HepG2 (cell line): Measurements from ENCODE around the gene B3GNT8. TPM values are rescaled to one million over a fixed set of nuclear protein-coding genes. Genes with fewer than 3 reads are reported as not detected.

ENCODE experiments used
- ASH2L ChIP-seq: fragments of 300-600, 200-600 bp; sonication (generic); IDR thresholded peaks from 2 replicates; pipeline ENCODE4 v1.7.0; 2017; ENCODE audit warnings: low read depth, mild to moderate bottlenecking, moderate library complexity, mixed read lengths, low read length; ENCODE audit not compliant: insufficient read length
- ATRX ChIP-seq: sonication (generic); formaldehyde crosslinking; IDR thresholded peaks from 2 replicates; pipeline ENCODE4 v1.4.0; 2020; ENCODE audit warnings: missing genetic modification reagents, borderline replicate concordance
- BATF2 ChIP-seq: sonication (generic); formaldehyde crosslinking; IDR thresholded peaks from 2 replicates; pipeline ENCODE4 v1.8.0; 2022; ENCODE audit warnings: mild to moderate bottlenecking, missing genetic modification reagents, moderate library complexity
- ELF4 ChIP-seq: sonication (generic); formaldehyde crosslinking; IDR thresholded peaks from 2 replicates; pipeline ENCODE4 v1.5.0; 2020; ENCODE audit warnings: missing genetic modification reagents, mild to moderate bottlenecking, moderate library complexity, borderline replicate concordance
- ELK4 ChIP-seq: sonication (generic); formaldehyde crosslinking; IDR thresholded peaks from 2 replicates; pipeline ENCODE4 v1.9.0; 2021; ENCODE audit warnings: missing genetic modification reagents, borderline replicate concordance
- HMG20B ChIP-seq: conservative IDR thresholded peaks from 2 replicates; pipeline ENCODE4 v1.6.1; 2016; ENCODE audit warnings: missing genetic modification reagents, missing compliant biosample characterization
- HNRNPH1 ChIP-seq: fragments of 200-400 bp; formaldehyde crosslinking; optimal IDR thresholded peaks from 2 replicates; pipeline ENCODE3; 2017; ENCODE audit warnings: mild to moderate bottlenecking, low read depth, low read length
- HNRNPL ChIP-seq: fragments of 200-400 bp; formaldehyde crosslinking; IDR thresholded peaks from 2 replicates; pipeline ENCODE4 v1.6.1; 2017; ENCODE audit warnings: mild to moderate bottlenecking, low read depth, low read length
- KDM5A ChIP-seq: fragments of 200-600 bp; sonication (generic); IDR thresholded peaks from 2 replicates; pipeline ENCODE4 v1.7.0; 2018; ENCODE audit warnings: antibody characterized with exemption, mild to moderate bottlenecking, low read length, borderline replicate concordance
- MEIS1 ChIP-seq: sonication (generic); formaldehyde crosslinking; IDR thresholded peaks from 2 replicates; pipeline ENCODE4 v1.9.0; 2021; ENCODE audit warnings: mild to moderate bottlenecking, missing genetic modification reagents, moderate library complexity, borderline replicate concordance
- ONECUT2 ChIP-seq: sonication (generic); formaldehyde crosslinking; IDR thresholded peaks from 2 replicates; pipeline ENCODE4 v1.4.0; 2020; ENCODE audit warnings: missing genetic modification reagents
- PBX3 ChIP-seq: sonication (generic); formaldehyde crosslinking; IDR thresholded peaks from 2 replicates; pipeline ENCODE4 v1.8.1; 2023; ENCODE audit warnings: missing genetic modification reagents, inconsistent platforms, borderline replicate concordance
- PCBP2 ChIP-seq: fragments of 200-400 bp; formaldehyde crosslinking; optimal IDR thresholded peaks from 2 replicates; pipeline ENCODE3; 2018; ENCODE audit warnings: low read length, low read depth; ENCODE audit not compliant: poor library complexity, severe bottlenecking
- PLSCR1 ChIP-seq: sonication (generic); formaldehyde crosslinking; IDR thresholded peaks from 2 replicates; pipeline ENCODE4 v1.5.0; 2020; ENCODE audit warnings: missing genetic modification reagents, mild to moderate bottlenecking, borderline replicate concordance
- RBFOX2 ChIP-seq: fragments of 200-400 bp; formaldehyde crosslinking; IDR thresholded peaks from 2 replicates; pipeline ENCODE4 v1.6.1; 2017; ENCODE audit warnings: low read depth, mild to moderate bottlenecking, low read length
- TMF1 ChIP-seq: sonication (generic); formaldehyde crosslinking; IDR thresholded peaks from 2 replicates; pipeline ENCODE4 v1.8.1; 2022; ENCODE audit warnings: low read depth, missing genetic modification reagents
- ZBTB1 ChIP-seq: sonication (generic); formaldehyde crosslinking; IDR thresholded peaks from 2 replicates; pipeline ENCODE4 v1.4.0; 2020; ENCODE audit warnings: missing genetic modification reagents, borderline replicate concordance
- ZNF605 ChIP-seq: sonication (generic); formaldehyde crosslinking; IDR thresholded peaks from 2 replicates; pipeline ENCODE4 v1.8.0; 2022; ENCODE audit warnings: mild to moderate bottlenecking, missing genetic modification reagents
- ZNF710 ChIP-seq: sonication (generic); formaldehyde crosslinking; IDR thresholded peaks from 2 replicates; pipeline ENCODE4 v1.5.0; 2020; ENCODE audit warnings: mild to moderate bottlenecking, missing genetic modification reagents, borderline replicate concordance
- ZNF850 ChIP-seq: sonication (generic); formaldehyde crosslinking; conservative IDR thresholded peaks from 2 replicates; pipeline ENCODE4 v1.9.0; 2021; ENCODE audit warnings: mild to moderate bottlenecking, missing genetic modification reagents
- polyA plus RNA-seq, 8 experiments: library from polyadenylated mRNA; depleted of rRNA in 3 of 8; stranded (reverse) in 7 of 8; unstranded in 1 of 8; fragments of >200 nt; fragmentation: Illumina TruSeq in 4 of 8; extraction: Trizol in 4 of 8; gene quantifications; 2 replicates each; pipeline versions ENCODE4 v1.2.1 to v1.2.3, GENCODE V29; 2011 to 2016; ENCODE audit warnings: low read depth in 4 of 8, missing spikeins in 1 of 8, mixed read lengths in 1 of 8; ENCODE audit not compliant: insufficient read depth in 1 of 8
- total RNA-seq, 5 experiments: library from RNA; depleted of rRNA; stranded (reverse); fragments of >200 nt; fragmentation: Illumina TruSeq; extraction: Trizol; gene quantifications; 2 replicates each; pipeline ENCODE4 v1.2.3, GENCODE V29; 2016; ENCODE audit warnings: low read depth in 1 of 5

B3GNT8 gene
- total and polyA plus RNA-seq, 2 of the 13 experiments (the other 11 are each of a cell fraction or from before 2014, with no cell fraction given): 0.26 to 1.9 TPM

GRCh38 chr19:41439441-41440222, 12.5 kb upstream of the B3GNT8 start, which contains the start of gene DMAC2 (continued):
- TF ChIP-seq ZNF710 (CRISPR knock-in tag): no peak
- TF ChIP-seq ELK4 (CRISPR knock-in tag): no peak
- no peak for TF ChIP-seq BATF2 (CRISPR knock-in tag)
- no peak for TF ChIP-seq ONECUT2 (CRISPR knock-in tag)
- peak; percentile 98 for TF ChIP-seq KDM5A
- no peak; the same call in 1 of the 2 replicates for TF ChIP-seq TMF1 (CRISPR knock-in tag)
- TF ChIP-seq HNRNPL: 0 out of 2 replicates have a peak, but pooled peaks have one; percentile 31
- peak; percentile 76 for TF ChIP-seq ZNF605
- TF ChIP-seq ASH2L: peak; percentile 95
- TF ChIP-seq HMG20B (CRISPR knock-in tag): no peak
- TF ChIP-seq PCBP2: no peak
- no peak for TF ChIP-seq PBX3 (CRISPR knock-in tag)
- no peak for TF ChIP-seq ATRX (CRISPR knock-in tag)
- no peak for TF ChIP-seq ZBTB1
- no peak; the same call in 1 of the 2 replicates for TF ChIP-seq ELF4 (CRISPR knock-in tag)
- no peak for TF ChIP-seq ZNF850 (CRISPR knock-in tag)
- TF ChIP-seq MEIS1 (CRISPR knock-in tag): 0 out of 2 replicates have a peak, but pooled peaks have one; percentile 21
- TF ChIP-seq HNRNPH1: no peak
- peak; percentile 70 for TF ChIP-seq RBFOX2
- TF ChIP-seq PLSCR1: no peak
